Measurements from ENCODE around the gene RNF157. TPM values are rescaled to one million over a fixed set of nuclear protein-coding genes. Genes with fewer than 3 reads are reported as not detected.
A peak's percentile ranks its signal among the peaks of the same experiment; 100 is the strongest.

Gene RNF157
- total RNA-seq, 1 donor from 2014 or later = 0.99 TPM

DNA sequence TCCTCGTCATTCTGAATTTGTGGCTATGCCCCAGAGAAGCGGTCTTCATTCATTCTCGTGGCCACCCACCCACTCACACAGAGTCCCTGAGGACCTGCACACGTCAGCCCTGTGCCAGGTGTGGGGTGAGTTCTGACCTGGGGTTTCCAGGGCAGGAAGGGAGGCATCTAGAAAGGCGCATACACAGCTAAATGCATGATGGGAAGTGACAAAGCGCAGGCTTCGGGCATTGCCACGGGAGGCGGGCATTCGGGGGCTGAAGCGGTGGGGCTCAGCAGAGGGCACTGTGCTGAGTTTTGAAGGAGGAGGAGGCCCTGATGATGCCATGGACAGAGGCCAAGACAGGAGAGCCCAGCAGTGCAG, 35.8 kb upstream of the RNF157 start:
- TF ChIP-seq, protein P1, sequence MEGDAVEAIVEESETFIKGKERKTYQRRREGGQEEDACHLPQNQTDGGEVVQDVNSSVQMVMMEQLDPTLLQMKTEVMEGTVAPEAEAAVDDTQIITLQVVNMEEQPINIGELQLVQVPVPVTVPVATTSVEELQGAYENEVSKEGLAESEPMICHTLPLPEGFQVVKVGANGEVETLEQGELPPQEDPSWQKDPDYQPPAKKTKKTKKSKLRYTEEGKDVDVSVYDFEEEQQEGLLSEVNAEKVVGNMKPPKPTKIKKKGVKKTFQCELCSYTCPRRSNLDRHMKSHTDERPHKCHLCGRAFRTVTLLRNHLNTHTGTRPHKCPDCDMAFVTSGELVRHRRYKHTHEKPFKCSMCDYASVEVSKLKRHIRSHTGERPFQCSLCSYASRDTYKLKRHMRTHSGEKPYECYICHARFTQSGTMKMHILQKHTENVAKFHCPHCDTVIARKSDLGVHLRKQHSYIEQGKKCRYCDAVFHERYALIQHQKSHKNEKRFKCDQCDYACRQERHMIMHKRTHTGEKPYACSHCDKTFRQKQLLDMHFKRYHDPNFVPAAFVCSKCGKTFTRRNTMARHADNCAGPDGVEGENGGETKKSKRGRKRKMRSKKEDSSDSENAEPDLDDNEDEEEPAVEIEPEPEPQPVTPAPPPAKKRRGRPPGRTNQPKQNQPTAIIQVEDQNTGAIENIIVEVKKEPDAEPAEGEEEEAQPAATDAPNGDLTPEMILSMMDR (IDR thresholded peaks at IDR 0.05) = no peak
- H3K36me3 Mint-ChIP-seq (ENCODE audit: unreplicated experiment) = no peaks in the 10 kb centered on the region
- H3K27ac Mint-ChIP-seq (ENCODE audit: unreplicated experiment) = peak overlapping the region; percentile 31
- H3K4me3 Mint-ChIP-seq (ENCODE audit: unreplicated experiment) = no peak overlapping the region
- H3K9me3 Mint-ChIP-seq (ENCODE audit: unreplicated experiment) = no peaks in the 10 kb centered on the region
- no peaks in the 10 kb centered on the region for H3K27me3 Mint-ChIP-seq (ENCODE audit: unreplicated experiment)
- DNase-seq (ENCODE audit: extremely low spot score, unreplicated experiment) = no peak
- H3K4me1 Mint-ChIP-seq (ENCODE audit: unreplicated experiment) = peaks cover 9% of the 10 kb centered on the region

DNA sequence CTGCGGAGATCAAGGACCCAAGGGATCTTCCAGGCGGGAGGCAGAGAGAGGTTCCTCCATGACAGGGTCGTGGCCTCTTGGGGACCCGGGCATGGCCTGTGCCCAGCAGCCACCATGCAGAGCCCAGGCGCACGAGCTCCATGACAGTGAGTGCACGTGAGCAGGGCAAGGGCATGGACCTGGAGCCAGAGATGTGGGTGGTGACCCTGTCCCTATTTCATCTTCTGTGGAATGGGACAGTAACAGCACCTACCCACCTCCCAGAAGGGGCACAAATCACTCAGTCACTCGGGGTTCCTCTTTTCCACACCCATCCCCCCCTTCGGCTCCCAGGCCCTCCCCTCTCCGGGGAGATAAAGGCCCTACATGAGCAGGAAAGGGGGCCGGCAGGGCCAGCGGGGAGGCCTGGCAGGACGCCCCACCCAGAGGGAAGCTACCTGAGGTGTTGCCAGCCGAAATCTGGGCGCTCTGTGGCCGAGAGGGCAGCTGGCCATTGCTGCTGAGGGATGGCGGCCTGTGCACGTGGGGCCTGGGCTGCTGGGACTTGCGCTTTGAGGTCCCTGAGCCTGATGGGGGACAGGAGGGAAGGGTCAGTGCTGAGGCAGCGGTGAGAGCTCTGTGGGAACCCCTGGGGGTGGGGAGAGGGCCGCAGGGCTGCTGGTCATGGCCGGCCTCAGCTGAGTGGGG, 35.2 kb upstream of the RNF157 start:
- no peaks in the 10 kb centered on the region for H3K27me3 Mint-ChIP-seq (ENCODE audit: unreplicated experiment)
- peaks cover 9% of the 10 kb centered on the region for H3K4me1 Mint-ChIP-seq (ENCODE audit: unreplicated experiment)
- DNase-seq (ENCODE audit: extremely low spot score, unreplicated experiment) = no peak
- H3K27ac Mint-ChIP-seq (ENCODE audit: unreplicated experiment) = no peak overlapping the region
- no peaks in the 10 kb centered on the region for H3K9me3 Mint-ChIP-seq (ENCODE audit: unreplicated experiment)
- H3K4me3 Mint-ChIP-seq (ENCODE audit: unreplicated experiment) = no peak overlapping the region
- no peaks in the 10 kb centered on the region for H3K36me3 Mint-ChIP-seq (ENCODE audit: unreplicated experiment)
- TF ChIP-seq, protein P1 (IDR thresholded peaks at IDR 0.05) = no peak

DNA sequence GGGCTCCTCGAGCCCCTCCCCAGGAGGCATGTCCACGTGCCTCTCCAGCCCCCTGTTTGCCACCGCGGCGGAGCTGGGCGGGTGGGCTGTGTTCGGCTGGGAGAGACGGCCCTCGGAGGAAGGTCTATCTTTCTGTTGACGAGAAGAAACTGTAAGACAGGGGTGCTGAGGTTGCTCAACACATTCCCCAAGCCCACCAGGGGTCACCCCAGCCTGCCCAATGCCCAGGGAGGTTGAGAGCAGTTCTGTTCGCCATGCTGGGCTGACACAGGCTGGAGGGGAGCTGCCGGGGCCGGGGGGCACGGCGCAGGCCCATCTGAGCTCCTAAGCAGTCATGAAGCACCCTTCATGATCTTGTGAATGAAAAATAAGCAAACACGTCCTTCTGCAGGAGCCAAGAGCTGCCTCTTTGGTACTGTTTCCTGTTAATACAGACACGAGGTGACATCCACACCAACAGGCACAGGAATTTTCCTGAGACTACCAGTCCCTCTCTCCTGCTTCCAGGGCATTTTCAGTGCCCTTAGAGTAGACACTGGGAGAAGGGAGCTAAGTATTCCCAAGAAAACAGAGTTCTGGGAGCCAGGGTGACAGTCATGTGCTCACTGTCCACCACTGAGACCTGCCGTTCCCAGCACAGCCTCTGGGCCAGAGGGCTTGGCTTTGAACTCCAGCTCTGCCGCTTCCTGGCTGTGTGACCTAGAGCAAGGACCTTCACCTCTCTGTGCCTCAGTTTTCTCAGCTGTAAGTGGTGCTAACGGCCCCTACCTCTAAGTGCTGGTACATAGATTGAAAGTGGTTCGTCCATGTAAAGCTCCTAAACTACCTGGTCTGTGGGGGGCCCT, 34.0 kb upstream of the RNF157 start:
- no peak for DNase-seq (ENCODE audit: extremely low spot score, unreplicated experiment)
- Mint-ChIP-seq H3K36me3 (ENCODE audit: unreplicated experiment) (no peaks in the 10 kb centered on the region), H3K4me3 (ENCODE audit: unreplicated experiment) (no peak overlapping the region), H3K4me1 (ENCODE audit: unreplicated experiment) (peaks cover 12% of the 10 kb centered on the region), H3K27me3 (ENCODE audit: unreplicated experiment) (no peaks in the 10 kb centered on the region), H3K9me3 (ENCODE audit: unreplicated experiment) (no peaks in the 10 kb centered on the region), H3K27ac (ENCODE audit: unreplicated experiment) (no peak overlapping the region)
- TF ChIP-seq, protein P1 (IDR thresholded peaks at IDR 0.05) = no peak

DNA sequence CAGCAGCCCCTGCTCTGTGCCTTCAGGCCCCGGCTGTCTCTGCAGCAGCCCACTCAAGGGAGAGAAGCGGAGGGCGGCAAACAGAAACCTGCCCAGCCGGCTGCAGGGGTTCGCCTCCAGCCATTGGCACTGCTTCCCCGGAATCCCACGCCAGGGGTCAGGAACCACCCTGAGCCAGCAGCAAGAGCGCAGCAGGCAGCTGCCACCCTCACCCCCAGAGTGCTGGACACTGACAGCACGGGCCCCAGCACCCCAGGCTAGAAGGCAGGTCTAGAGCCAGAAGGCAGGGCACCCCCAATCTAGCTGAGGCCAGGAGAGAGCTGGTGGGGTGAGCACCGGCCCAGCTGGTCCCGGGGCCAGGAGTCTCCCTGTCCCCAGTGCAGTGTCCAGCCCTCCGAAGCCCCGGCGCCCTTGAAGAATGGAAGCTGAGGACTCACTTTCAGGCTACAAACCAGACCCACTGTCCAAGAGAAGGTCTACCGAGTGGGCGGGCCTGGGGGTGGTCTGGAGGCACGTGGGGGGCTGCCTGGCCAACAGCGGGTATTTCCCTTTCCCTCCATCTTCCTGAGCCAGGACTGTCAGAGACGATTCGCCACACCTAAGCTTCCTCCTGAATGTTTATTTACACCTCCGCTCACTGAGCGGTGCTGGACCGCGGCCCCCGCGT, 33.3 kb upstream of the RNF157 start:
- H3K36me3 Mint-ChIP-seq (ENCODE audit: unreplicated experiment) = no peaks in the 10 kb centered on the region
- H3K4me3 Mint-ChIP-seq (ENCODE audit: unreplicated experiment) = no peak overlapping the region
- H3K9me3 Mint-ChIP-seq (ENCODE audit: unreplicated experiment) = no peaks in the 10 kb centered on the region
- no peak overlapping the region for H3K27ac Mint-ChIP-seq (ENCODE audit: unreplicated experiment)
- TF ChIP-seq, protein P1 (IDR thresholded peaks at IDR 0.05) = no peak
- H3K4me1 Mint-ChIP-seq (ENCODE audit: unreplicated experiment) = peaks cover 18% of the 10 kb centered on the region
- DNase-seq (ENCODE audit: extremely low spot score, unreplicated experiment) = no peak
- no peaks in the 10 kb centered on the region for H3K27me3 Mint-ChIP-seq (ENCODE audit: unreplicated experiment)

Measured in osteocyte (in vitro differentiated cells).